Measurements from ENCODE around the gene HSD17B14.

- no peak for TF ChIP-seq CTCF (IDR thresholded peaks at IDR 0.05; ENCODE audit: insufficient read depth, low read length)
- no peak for TF ChIP-seq REST (IDR thresholded peaks at IDR 0.05; ENCODE audit: insufficient replicate concordance, low read depth)
Observed at GRCh38 chr19:48814895-48815294, 21.4 kb downstream of the HSD17B14 start.

Data from HL-60 (cell line).